ENCODE data around the gene CNTNAP1.

Gene CNTNAP1

GRCh38 chr17:42743595-42744282 lies 61.4 kb downstream of the CNTNAP1 start:
- H4K20me1 ChIP-seq (ENCODE audit: insufficient read depth, low read length, poor library complexity, severe bottlenecking), result no peaks in the 10 kb centered on the region
- peaks cover 37% of the 10 kb centered on the region for H3K79me2 ChIP-seq (ENCODE audit: insufficient read depth, low read length)
- no peaks in the 10 kb centered on the region for H3K27me3 ChIP-seq (ENCODE audit: insufficient read depth, low read length, poor library complexity, severe bottlenecking)
- H3K4me1 ChIP-seq (ENCODE audit: insufficient read depth, low read length, poor library complexity, severe bottlenecking), result peaks cover 18% of the 10 kb centered on the region
- H3K4me3 ChIP-seq (ENCODE audit: low read length, poor library complexity, severe bottlenecking), result peak overlapping the region; percentile 82
- no peaks in the 10 kb centered on the region for H3K9me2 ChIP-seq (replicated peaks; ENCODE audit: low read depth, low read length)
- H3K9me3 ChIP-seq (ENCODE audit: insufficient read depth, low read depth, low read length), result no peaks in the 10 kb centered on the region
- peak overlapping the region; percentile 94 for H3K4me2 ChIP-seq (ENCODE audit: low read depth, low read length, poor library complexity, severe bottlenecking)
- H3K9ac ChIP-seq (ENCODE audit: low read depth, low read length, poor library complexity, severe bottlenecking), result peak overlapping the region; percentile 81
- peak; percentile 28; the same call in 1 of the 2 replicates for TF ChIP-seq CTCF (conservative IDR thresholded peaks at IDR 0.05; ENCODE audit: low read length)
- no peak for TF ChIP-seq EZH2phosphoT487 (IDR thresholded peaks at IDR 0.05; ENCODE audit: borderline replicate concordance)
- H3K36me3 ChIP-seq (ENCODE audit: insufficient read depth, low read length), result no peaks in the 10 kb centered on the region
- peak overlapping the region; percentile 92 for H2AFZ ChIP-seq (ENCODE audit: low read length)
- no peaks in the 10 kb centered on the region for H3F3A ChIP-seq (ENCODE audit: low read depth)

- Histone ChIP-seq H3K27me3 (ENCODE audit: insufficient read depth, low read length, poor library complexity, severe bottlenecking) (no peaks in the 10 kb centered on the region), H2AFZ (ENCODE audit: low read length) (peak overlapping the region; percentile 92), H3F3A (ENCODE audit: low read depth) (no peaks in the 10 kb centered on the region), H3K9ac (ENCODE audit: low read depth, low read length, poor library complexity, severe bottlenecking) (peak overlapping the region; percentile 81), H3K4me3 (ENCODE audit: low read length, poor library complexity, severe bottlenecking) (peak overlapping the region; percentile 82), H3K79me2 (ENCODE audit: insufficient read depth, low read length) (peaks cover 37% of the 10 kb centered on the region), H3K4me2 (ENCODE audit: low read depth, low read length, poor library complexity, severe bottlenecking) (peak overlapping the region; percentile 94), H4K20me1 (ENCODE audit: insufficient read depth, low read length, poor library complexity, severe bottlenecking) (no peaks in the 10 kb centered on the region), H3K36me3 (ENCODE audit: insufficient read depth, low read length) (no peaks in the 10 kb centered on the region), H3K4me1 (ENCODE audit: insufficient read depth, low read length, poor library complexity, severe bottlenecking) (peaks cover 18% of the 10 kb centered on the region), H3K9me2 (replicated peaks; ENCODE audit: low read depth, low read length) (no peaks in the 10 kb centered on the region), H3K9me3 (ENCODE audit: insufficient read depth, low read depth, low read length) (no peaks in the 10 kb centered on the region)
- TF ChIP-seq CTCF (conservative IDR thresholded peaks at IDR 0.05; ENCODE audit: low read length) (no peak), EZH2phosphoT487 (IDR thresholded peaks at IDR 0.05; ENCODE audit: borderline replicate concordance) (no peak)
These were observed 62.0 kb downstream of the CNTNAP1 start for GRCh38 chr17:42744283-42744805.

- TF ChIP-seq EZH2phosphoT487 (IDR thresholded peaks at IDR 0.05; ENCODE audit: borderline replicate concordance) (no peak), CTCF (conservative IDR thresholded peaks at IDR 0.05; ENCODE audit: low read length) (no peak)
- H3K79me2 ChIP-seq (ENCODE audit: insufficient read depth, low read length), result peaks cover 37% of the 10 kb centered on the region
- no peaks in the 10 kb centered on the region for H3K9me2 ChIP-seq (replicated peaks; ENCODE audit: low read depth, low read length)
- peaks cover 18% of the 10 kb centered on the region for H3K4me1 ChIP-seq (ENCODE audit: insufficient read depth, low read length, poor library complexity, severe bottlenecking)
- no peaks in the 10 kb centered on the region for H3F3A ChIP-seq (ENCODE audit: low read depth)
- H3K36me3 ChIP-seq (ENCODE audit: insufficient read depth, low read length), result no peaks in the 10 kb centered on the region
- H3K27me3 ChIP-seq (ENCODE audit: insufficient read depth, low read length, poor library complexity, severe bottlenecking), result no peaks in the 10 kb centered on the region
- peak within 1 kb of the TSS; percentile 94 for H3K4me2 ChIP-seq (ENCODE audit: low read depth, low read length, poor library complexity, severe bottlenecking)
- peak within 1 kb of the TSS; percentile 92 for H2AFZ ChIP-seq (ENCODE audit: low read length)
- H4K20me1 ChIP-seq (ENCODE audit: insufficient read depth, low read length, poor library complexity, severe bottlenecking), result no peaks in the 10 kb centered on the region
- peak within 1 kb of the TSS; percentile 81 for H3K9ac ChIP-seq (ENCODE audit: low read depth, low read length, poor library complexity, severe bottlenecking)
- H3K4me3 ChIP-seq (ENCODE audit: low read length, poor library complexity, severe bottlenecking), result peak within 1 kb of the TSS; percentile 82
- no peaks in the 10 kb centered on the region for H3K9me3 ChIP-seq (ENCODE audit: insufficient read depth, low read depth, low read length)
These were observed 62.7 kb downstream of the CNTNAP1 start, which contains the start of gene EZH1 for GRCh38 chr17:42744806-42745617. Gene EZH1 (minus strand): TSS chr17:42745040. CDS start chr17:42728941, 16,099 bp downstream.
